Measurements from ENCODE around the gene ARHGAP36. TPM values are rescaled to one million over a fixed set of nuclear protein-coding genes. Genes with fewer than 3 reads are reported as not detected.

The ARHGAP36 gene
- polyA plus RNA-seq, 2 of the 4 experiments (the other 2 are of a cell fraction), result not detected

DNA sequence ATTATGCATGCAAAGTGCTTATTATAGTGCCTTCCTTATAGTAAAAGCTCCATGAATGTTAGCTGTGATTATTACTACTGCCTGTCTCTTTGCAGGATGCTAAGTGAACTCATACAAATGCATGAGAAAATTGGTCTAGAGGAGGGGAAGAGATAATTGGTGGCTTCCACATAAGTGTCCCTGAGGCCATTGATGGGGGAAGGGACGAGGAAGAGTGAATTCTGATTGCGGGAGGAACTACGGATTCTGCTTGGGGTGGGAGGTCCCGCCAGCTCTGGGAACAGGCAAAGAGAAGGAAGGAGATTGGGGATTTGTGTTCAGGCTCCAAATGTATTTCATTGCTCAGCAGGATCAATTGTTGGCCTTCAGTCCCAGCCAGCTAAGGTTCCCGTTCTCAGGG lies 11.6 kb upstream of the ARHGAP36 start (continued):
- TF ChIP-seq, protein P1, sequence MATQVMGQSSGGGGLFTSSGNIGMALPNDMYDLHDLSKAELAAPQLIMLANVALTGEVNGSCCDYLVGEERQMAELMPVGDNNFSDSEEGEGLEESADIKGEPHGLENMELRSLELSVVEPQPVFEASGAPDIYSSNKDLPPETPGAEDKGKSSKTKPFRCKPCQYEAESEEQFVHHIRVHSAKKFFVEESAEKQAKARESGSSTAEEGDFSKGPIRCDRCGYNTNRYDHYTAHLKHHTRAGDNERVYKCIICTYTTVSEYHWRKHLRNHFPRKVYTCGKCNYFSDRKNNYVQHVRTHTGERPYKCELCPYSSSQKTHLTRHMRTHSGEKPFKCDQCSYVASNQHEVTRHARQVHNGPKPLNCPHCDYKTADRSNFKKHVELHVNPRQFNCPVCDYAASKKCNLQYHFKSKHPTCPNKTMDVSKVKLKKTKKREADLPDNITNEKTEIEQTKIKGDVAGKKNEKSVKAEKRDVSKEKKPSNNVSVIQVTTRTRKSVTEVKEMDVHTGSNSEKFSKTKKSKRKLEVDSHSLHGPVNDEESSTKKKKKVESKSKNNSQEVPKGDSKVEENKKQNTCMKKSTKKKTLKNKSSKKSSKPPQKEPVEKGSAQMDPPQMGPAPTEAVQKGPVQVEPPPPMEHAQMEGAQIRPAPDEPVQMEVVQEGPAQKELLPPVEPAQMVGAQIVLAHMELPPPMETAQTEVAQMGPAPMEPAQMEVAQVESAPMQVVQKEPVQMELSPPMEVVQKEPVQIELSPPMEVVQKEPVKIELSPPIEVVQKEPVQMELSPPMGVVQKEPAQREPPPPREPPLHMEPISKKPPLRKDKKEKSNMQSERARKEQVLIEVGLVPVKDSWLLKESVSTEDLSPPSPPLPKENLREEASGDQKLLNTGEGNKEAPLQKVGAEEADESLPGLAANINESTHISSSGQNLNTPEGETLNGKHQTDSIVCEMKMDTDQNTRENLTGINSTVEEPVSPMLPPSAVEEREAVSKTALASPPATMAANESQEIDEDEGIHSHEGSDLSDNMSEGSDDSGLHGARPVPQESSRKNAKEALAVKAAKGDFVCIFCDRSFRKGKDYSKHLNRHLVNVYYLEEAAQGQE (IDR thresholded peaks at IDR 0.05), result no peak
- TF ChIP-seq, protein P2, sequence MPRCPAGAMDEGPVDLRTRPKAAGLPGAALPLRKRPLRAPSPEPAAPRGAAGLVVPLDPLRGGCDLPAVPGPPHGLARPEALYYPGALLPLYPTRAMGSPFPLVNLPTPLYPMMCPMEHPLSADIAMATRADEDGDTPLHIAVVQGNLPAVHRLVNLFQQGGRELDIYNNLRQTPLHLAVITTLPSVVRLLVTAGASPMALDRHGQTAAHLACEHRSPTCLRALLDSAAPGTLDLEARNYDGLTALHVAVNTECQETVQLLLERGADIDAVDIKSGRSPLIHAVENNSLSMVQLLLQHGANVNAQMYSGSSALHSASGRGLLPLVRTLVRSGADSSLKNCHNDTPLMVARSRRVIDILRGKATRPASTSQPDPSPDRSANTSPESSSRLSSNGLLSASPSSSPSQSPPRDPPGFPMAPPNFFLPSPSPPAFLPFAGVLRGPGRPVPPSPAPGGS (IDR thresholded peaks at IDR 0.05), result no peak
- TF ChIP-seq ZC3H11A (IDR thresholded peaks at IDR 0.05), result no peak
- TF ChIP-seq, protein P3, sequence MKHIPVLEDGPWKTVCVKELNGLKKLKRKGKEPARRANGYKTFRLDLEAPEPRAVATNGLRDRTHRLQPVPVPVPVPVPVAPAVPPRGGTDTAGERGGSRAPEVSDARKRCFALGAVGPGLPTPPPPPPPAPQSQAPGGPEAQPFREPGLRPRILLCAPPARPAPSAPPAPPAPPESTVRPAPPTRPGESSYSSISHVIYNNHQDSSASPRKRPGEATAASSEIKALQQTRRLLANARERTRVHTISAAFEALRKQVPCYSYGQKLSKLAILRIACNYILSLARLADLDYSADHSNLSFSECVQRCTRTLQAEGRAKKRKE (CRISPR knock-in tag; IDR thresholded peaks at IDR 0.05; ENCODE audit: low read depth), result no peak

DNA sequence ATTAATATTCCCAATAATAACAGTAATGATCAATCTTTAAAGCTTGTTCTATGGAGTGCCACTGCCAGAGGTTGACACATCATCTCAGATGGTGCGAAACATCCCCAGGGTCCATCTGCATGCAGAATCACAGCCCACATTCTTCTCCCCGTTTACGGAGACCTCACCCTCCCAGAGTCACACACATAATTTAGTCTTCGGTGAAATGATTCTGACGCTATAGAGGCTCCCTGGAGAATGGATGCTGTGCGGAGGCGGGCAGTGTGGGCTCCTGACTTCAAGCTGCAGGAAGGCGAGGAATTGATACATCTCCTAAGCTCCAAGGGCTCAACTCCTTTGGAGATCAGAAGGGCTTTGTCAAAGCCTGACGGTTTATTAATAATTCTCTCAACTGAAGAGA lies 11.0 kb upstream of the ARHGAP36 start:
- TF ChIP-seq HOXB13 (CRISPR knock-in tag; IDR thresholded peaks at IDR 0.05; ENCODE audit: low read depth) (no peak), GATA3 (IDR thresholded peaks at IDR 0.05; ENCODE audit: borderline replicate concordance) (no peak), KDM1A (IDR thresholded peaks at IDR 0.05; ENCODE audit: low read depth) (no peak), ZC3H11A (IDR thresholded peaks at IDR 0.05) (no peak), TP53 (CRISPR knock-in tag; IDR thresholded peaks at IDR 0.05) (no peak), NR3C1 (IDR thresholded peaks at IDR 0.05) (no peak), FOSL2 (IDR thresholded peaks at IDR 0.05) (no peak), FOSL2 (CRISPR knock-in tag; IDR thresholded peaks at IDR 0.05) (no peak), TFCP2L1 (CRISPR knock-in tag; IDR thresholded peaks at IDR 0.05) (no peak), PHF8 (IDR thresholded peaks at IDR 0.05; ENCODE audit: borderline replicate concordance, low read depth) (no peak), EHMT2 (IDR thresholded peaks at IDR 0.05; ENCODE audit: low read depth) (no peak), NFE2L2 (conservative IDR thresholded peaks at IDR 0.05; ENCODE audit: low read length) (no peak), JUNB (IDR thresholded peaks at IDR 0.05) (no peak), BHLHE40 (IDR thresholded peaks at IDR 0.05; ENCODE audit: low read depth, low read length) (no peak), RAD21 (conservative IDR thresholded peaks at IDR 0.05 in 1 of 2, IDR thresholded peaks at IDR 0.05 in 1 of 2) (no peak), HEYL (CRISPR knock-in tag; IDR thresholded peaks at IDR 0.05) (no peak)
- TF ChIP-seq, protein P4, sequence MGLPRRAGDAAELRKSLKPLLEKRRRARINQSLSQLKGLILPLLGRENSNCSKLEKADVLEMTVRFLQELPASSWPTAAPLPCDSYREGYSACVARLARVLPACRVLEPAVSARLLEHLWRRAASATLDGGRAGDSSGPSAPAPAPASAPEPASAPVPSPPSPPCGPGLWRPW (IDR thresholded peaks at IDR 0.05), result no peak
- TF ChIP-seq, protein P1 (IDR thresholded peaks at IDR 0.05), result no peak
- TF ChIP-seq, protein P5, sequence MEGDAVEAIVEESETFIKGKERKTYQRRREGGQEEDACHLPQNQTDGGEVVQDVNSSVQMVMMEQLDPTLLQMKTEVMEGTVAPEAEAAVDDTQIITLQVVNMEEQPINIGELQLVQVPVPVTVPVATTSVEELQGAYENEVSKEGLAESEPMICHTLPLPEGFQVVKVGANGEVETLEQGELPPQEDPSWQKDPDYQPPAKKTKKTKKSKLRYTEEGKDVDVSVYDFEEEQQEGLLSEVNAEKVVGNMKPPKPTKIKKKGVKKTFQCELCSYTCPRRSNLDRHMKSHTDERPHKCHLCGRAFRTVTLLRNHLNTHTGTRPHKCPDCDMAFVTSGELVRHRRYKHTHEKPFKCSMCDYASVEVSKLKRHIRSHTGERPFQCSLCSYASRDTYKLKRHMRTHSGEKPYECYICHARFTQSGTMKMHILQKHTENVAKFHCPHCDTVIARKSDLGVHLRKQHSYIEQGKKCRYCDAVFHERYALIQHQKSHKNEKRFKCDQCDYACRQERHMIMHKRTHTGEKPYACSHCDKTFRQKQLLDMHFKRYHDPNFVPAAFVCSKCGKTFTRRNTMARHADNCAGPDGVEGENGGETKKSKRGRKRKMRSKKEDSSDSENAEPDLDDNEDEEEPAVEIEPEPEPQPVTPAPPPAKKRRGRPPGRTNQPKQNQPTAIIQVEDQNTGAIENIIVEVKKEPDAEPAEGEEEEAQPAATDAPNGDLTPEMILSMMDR (IDR thresholded peaks at IDR 0.05), result no peak
- TF ChIP-seq, protein P2 (IDR thresholded peaks at IDR 0.05), result no peak
- TF ChIP-seq, protein P3 (CRISPR knock-in tag; IDR thresholded peaks at IDR 0.05; ENCODE audit: low read depth), result no peak
- ATAC-seq, result no peak
- Histone ChIP-seq H3K4me1 (no peaks in the 10 kb centered on the region), H3K4me3 (no peak overlapping the region), H3K4me2 (no peak overlapping the region), H3K27ac (no peak overlapping the region), H3K9me3 (no peaks in the 10 kb centered on the region)
- CTCF ChIA-PET, result no interaction called here
- FAIRE-seq, result no peak
- POLR2A ChIA-PET, result no interaction called here
- DNase-seq (ENCODE audit: low read depth in 1 of 2, low spot score in 1 of 2), result no peak
- 47% methylated on average over 8 of the region's 9 CpGs for WGBS (ENCODE audit: missing lambda C conversion rate)

Data from A549 (cell line).